Glomerular endothelial cell (primary cell): ENCODE data around the gene RPP25. TPM values are rescaled to one million over a fixed set of nuclear protein-coding genes. Genes with fewer than 3 reads are reported as not detected.
"Not testable (repeated sequence)": the region's sequence is repeated elsewhere in the genome, so short reads cannot be mapped to it uniquely, and the experiment has no call there.

Experiments used
- DNase-seq: peaks from one replicate; pipeline ENCODE4 v3.0.0-alpha.2; 2011; ENCODE audit warnings: low read depth, low spot score; ENCODE audit errors: extremely low read depth
- total RNA-seq: library from RNA; depleted of rRNA; stranded (reverse); fragments of >200 nt; gene quantifications from 2 replicates; pipeline ENCODE4 v1.2.3, GENCODE V29; 2015

RPP25 gene
- total RNA-seq, 1 donor from 2014 or later, result 26.3 TPM

GRCh38 chr15:74924525-74924924 lies 32.0 kb downstream of the RPP25 start:
- DNase-seq, result no peak

GRCh38 chr15:74920456-74920855 lies 36.1 kb downstream of the RPP25 start:
- no peak for DNase-seq

GRCh38 chr15:74917676-74918075 lies 38.9 kb downstream of the RPP25 start:
- DNase-seq, result no peak

GRCh38 chr15:74913799-74914198 lies 42.8 kb downstream of the RPP25 start:
- not testable (repeated sequence) for DNase-seq

GRCh38 chr15:74913041-74913440 lies 43.5 kb downstream of the RPP25 start:
- no peak for DNase-seq

- no peak for DNase-seq
These were observed 47.9 kb downstream of the RPP25 start for GRCh38 chr15:74908635-74909034.

- no peak for DNase-seq
These were observed 49.3 kb downstream of the RPP25 start for GRCh38 chr15:74907163-74907870.

- DNase-seq, result no peak
These were observed 50.0 kb downstream of the RPP25 start, which contains the start of gene FAM219B for GRCh38 chr15:74906450-74907162. Gene FAM219B, minus strand, starts transcription at chr15:74906851. Its CDS starts 51 bp downstream, at chr15:74906800.

- DNase-seq, result no peak
These were observed 50.5 kb downstream of the RPP25 start for GRCh38 chr15:74906067-74906449.

Other genes starting within 250 kb of the RPP25 start
- gene CYP1A1, start 231.2 kb downstream of the RPP25 start, total RNA-seq, result 2.0 and 3.7 TPM in 2 replicates
- gene CYP1A2, start 207.9 kb downstream of the RPP25 start, total RNA-seq, result not detected in 2 replicates
- gene CSK, start 174.7 kb downstream of the RPP25 start, total RNA-seq, result 48.0 and 69.4 TPM in 2 replicates
- gene LMAN1L, start 143.9 kb downstream of the RPP25 start, total RNA-seq, result 0.64 TPM in 1 of 2 replicates, not detected in the other
- not detected in 2 replicates for gene CPLX3, start 130.1 kb downstream of the RPP25 start, total RNA-seq
- 40.0 and 45.2 TPM in 2 replicates for gene ULK3, start 113.6 kb downstream of the RPP25 start, total RNA-seq
- 62.3 and 87.9 TPM in 2 replicates for gene SCAMP2, start 83.4 kb downstream of the RPP25 start, total RNA-seq
- gene MPI, start 66.7 kb downstream of the RPP25 start, total RNA-seq, result 50.8 and 59.4 TPM in 2 replicates
- gene FAM219B, start 49.9 kb downstream of the RPP25 start, total RNA-seq, result 42.6 and 55.1 TPM in 2 replicates
- 157 and 187 TPM in 2 replicates for gene COX5A, start 18.7 kb downstream of the RPP25 start, total RNA-seq
- gene SCAMP5, start 38.8 kb upstream of the RPP25 start, total RNA-seq, result 27.2 and 32.6 TPM in 2 replicates
- 19.7 and 22.5 TPM in 2 replicates for gene PPCDC, start 66.8 kb upstream of the RPP25 start, total RNA-seq
- gene C15orf39, start 245.1 kb upstream of the RPP25 start, total RNA-seq, result 19.3 and 34.8 TPM in 2 replicates